Adrenal gland (tissue), 12 donors: ENCODE measurements around the gene FAM20A. TPM values are rescaled to one million over a fixed set of nuclear protein-coding genes. Genes with fewer than 3 reads are reported as not detected.

ENCODE experiments used
- DNase-seq, 7 donors: peaks; one replicate each; pipeline ENCODE4 v3.0.0-alpha.2; 2019 to 2020
- H3K27ac ChIP-seq, 5 donors: fragments of 200-600 bp; sonication (generic) in 4 of 5; 1 replicate in 3 of 5; 2 replicates in 2 of 5; pipeline versions ENCODE4 v1.5.1 to v1.8.0; 2016 to 2020; ENCODE audit warnings: mild to moderate bottlenecking in 1 of 5
- H3K27me3 ChIP-seq: fragments of 200-600 bp; 2 replicates; pipeline ENCODE4 v1.8.0; 2021
- H3K36me3 ChIP-seq, 2 donors: fragments of 200-600 bp; replicated peaks in 1 of 2; 1 replicate in 1 of 2; 2 replicates in 1 of 2; pipeline versions ENCODE4 v1.5.1 to v1.8.0; 2018 to 2022
- H3K4me1 ChIP-seq, 2 donors: fragments of 200-600 bp; replicated peaks in 1 of 2; 1 replicate in 1 of 2; 2 replicates in 1 of 2; pipeline versions ENCODE4 v1.5.1 to v1.8.0; 2018 to 2021
- H3K4me3 ChIP-seq, 4 donors: fragments of 200-600 bp; sonication (generic) in 3 of 4; one replicate each; pipeline ENCODE4 v1.5.1; 2016 to 2018
- H3K9me3 ChIP-seq, 3 donors: fragments of 200-600 bp; sonication (generic) in 1 of 3; replicated peaks in 1 of 3; 1 replicate in 2 of 3; 2 replicates in 1 of 3; pipeline versions ENCODE4 v1.5.1 to v1.8.0; 2016 to 2021
- CTCF ChIP-seq, 6 experiments: fragments of 450-650 bp in 4 of 6; fragments of 200-600 bp in 2 of 6; sonication (generic) in 1 of 6; IDR thresholded peaks; 1 replicate in 5 of 6; 2 replicates in 1 of 6; pipeline versions ENCODE4 v1.5.1 to v1.8.0; 2016 to 2021; ENCODE audit warnings: antibody characterized with exemption in 6 of 6, mild to moderate bottlenecking in 2 of 6, moderate library complexity in 1 of 6
- POLR2A ChIP-seq, 2 donors: fragments of 450-650 bp; IDR thresholded peaks; one replicate each; pipeline ENCODE4 v1.6.1; 2017; ENCODE audit warnings: antibody characterized with exemption in 2 of 2, mild to moderate bottlenecking in 2 of 2, moderate library complexity in 1 of 2
- WGBS, 4 donors: extraction: QIAGEN DNeasy Blood & Tissue Kit in 2 of 4; methylation state at CpG; one replicate each; pipeline versions ENCODE4 v1.1.5 to v1.1.7; 2013 to 2017; 5-methylcytosine and 5-hydroxymethylcytosine counted together
- intact Hi-C, 2 donors: fragments of 100-400 bp; cut with DNase I; formaldehyde crosslinking; loops; one replicate each; pipeline versions ENCODE4 v1.14.1 to v1.15.0; 2022 to 2023
- polyA plus RNA-seq, 3 donors: library from polyadenylated mRNA; stranded (reverse); fragments of 200-250 nt in 2 of 3; fragments of 350-450 nt in 1 of 3; fragmentation: Illumina TruSeq in 1 of 3; extraction: RNeasy Lipid Tissue Mini Kit (QIAGEN cat#74804) in 1 of 3; gene quantifications; one replicate each; pipeline ENCODE4 v1.2.3, GENCODE V29; 2013 to 2014
- total RNA-seq, 9 donors: library from RNA; depleted of rRNA in 4 of 9; stranded (reverse); fragments of >200 nt in 4 of 9; fragments of 120-200 nt in 1 of 9; fragmentation: NEBNext Ultra II Directional in 1 of 9; extraction: Animal tissue kit (Norgen Biotek cat#: 25700) in 1 of 9; gene quantifications; one replicate each; pipeline versions ENCODE4 v1.1.0 to v1.2.4, GENCODE V29; 2013 to 2023
- donor health status: healthy with polysubstance abuse.
- donor health status: Bipolar disorder and iron deficiency.
- donor health status: DM: yes; HTN: yes; CAD: no.
- donor health status: DM: no; HTN: no; CAD: no.
- donor health status: DM: no; HTN: no; CAD: no.
- donor health status: DM: yes; HTN: yes; CAD: no.

Gene FAM20A
- total and polyA plus RNA-seq, 12 donors: 0.67 to 25.9 (median 8.1) TPM

DNA sequence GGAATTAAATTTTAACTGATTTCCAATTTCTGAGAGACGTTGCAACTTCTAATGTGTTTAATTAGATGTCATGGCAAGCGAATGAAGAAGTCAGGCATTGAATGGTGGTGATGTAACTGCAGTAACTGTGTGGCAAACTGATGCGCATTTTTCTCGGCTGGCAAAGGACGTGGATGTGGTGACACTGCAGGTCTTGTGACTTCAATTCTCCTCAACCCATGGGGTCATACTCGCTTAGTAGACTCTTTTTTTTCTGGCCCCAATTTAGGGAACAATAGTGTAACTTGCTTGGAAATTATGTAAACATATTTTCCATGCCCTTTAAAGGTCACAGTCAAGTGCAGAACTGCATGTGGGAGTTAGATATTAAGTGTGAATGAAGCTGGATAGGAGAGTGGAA is 1.9 kb upstream of the FAM20A start:
- Histone ChIP-seq H3K9me3 (peaks cover 0 to 1% (median 0%) of the 10 kb centered on the region in 3 donors), H3K4me1 (peaks cover 5 to 12% of the 10 kb centered on the region in 2 donors), H3K27ac (peak overlapping the region in 4 of 5 donors; percentile 17 to 86 (median 58)), H3K27me3 (peaks cover 26% of the 10 kb centered on the region), H3K36me3 (no peaks in the 10 kb centered on the region), H3K4me3 (no peak overlapping the region)
- intact Hi-C loops: no loop called here
- WGBS, 4 donors: 71 to 80% (median 76%) methylated on average over 6 of the region's 6 CpGs
- peak in 6 of 7 donors; percentile 23 to 69 (median 58) for DNase-seq
- no peak for TF ChIP-seq POLR2A (IDR thresholded peaks at IDR 0.05)

GRCh38 chr17:68602289-68602688 is 1.1 kb upstream of the FAM20A start:
- H3K27ac ChIP-seq: peak overlapping the region in 4 of 5 donors; percentile 17 to 86 (median 58)
- 69 to 73% (median 71%) methylated on average over 5 of the region's 5 CpGs for WGBS, 4 donors
- H3K4me3 ChIP-seq: no peak overlapping the region
- H3K9me3 ChIP-seq: no peaks in the 10 kb centered on the region
- intact Hi-C loops: no loop called here
- H3K36me3 ChIP-seq: no peaks in the 10 kb centered on the region
- peaks cover 5 to 12% of the 10 kb centered on the region in 2 donors for H3K4me1 ChIP-seq
- H3K27me3 ChIP-seq: peaks cover 26% of the 10 kb centered on the region
- TF ChIP-seq POLR2A (IDR thresholded peaks at IDR 0.05) (no peak), CTCF (IDR thresholded peaks at IDR 0.05) (no peak)
- no peak for DNase-seq

DNA sequence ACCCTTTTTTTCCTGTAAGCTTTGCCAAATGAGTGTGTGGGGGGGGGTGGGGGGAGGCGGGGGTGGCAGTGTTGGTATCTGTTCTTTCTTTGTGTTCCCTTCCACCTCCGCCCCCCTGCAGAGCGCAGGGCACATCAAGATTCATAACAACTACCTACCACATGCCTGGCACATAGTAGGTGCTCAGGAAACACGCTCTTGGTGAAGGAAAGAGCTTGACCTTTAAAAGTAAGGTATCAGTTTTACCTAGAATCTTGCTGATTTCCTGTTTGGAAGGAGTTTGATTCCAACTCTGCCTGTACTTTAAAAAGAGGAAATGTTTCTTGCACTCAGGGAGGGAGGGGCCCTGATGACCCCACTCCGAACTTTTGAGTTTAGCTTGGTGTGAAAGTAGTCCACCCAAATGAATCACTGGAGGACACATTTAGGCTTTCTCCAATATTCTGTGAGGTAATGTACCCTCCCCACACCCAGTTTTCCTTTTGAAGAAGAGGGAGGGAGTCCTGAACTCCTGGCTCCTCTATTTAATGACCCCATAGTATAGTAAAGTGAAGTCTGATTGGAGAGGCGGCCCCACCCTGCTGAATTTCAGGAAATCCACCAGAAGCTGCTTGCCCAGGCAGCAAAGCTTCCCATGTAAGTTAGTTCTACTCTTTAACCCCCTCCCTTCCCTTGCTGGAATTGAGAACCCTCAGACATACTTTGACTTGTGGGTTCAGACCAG is 560 bp upstream of the FAM20A start:
- no peak for TF ChIP-seq CTCF (IDR thresholded peaks at IDR 0.05)
- no peak for TF ChIP-seq POLR2A (IDR thresholded peaks at IDR 0.05)

GRCh38 chr17:68600067-68600930 is 868 bp downstream of the FAM20A start:
- 6 to 13% (median 9%) methylated on average over 3 to 88 of the region's 88 CpGs for WGBS, 4 donors
- peaks cover 26% of the 10 kb centered on the region for H3K27me3 ChIP-seq
- H3K27ac ChIP-seq: peak overlapping the region; percentile 9 to 86 (median 54)
- peak overlapping the region in 2 of 4 donors; percentile 44 to 48 for H3K4me3 ChIP-seq
- TF ChIP-seq CTCF (IDR thresholded peaks at IDR 0.05) (no peak), POLR2A (IDR thresholded peaks at IDR 0.05) (no peak)
- H3K36me3 ChIP-seq: no peaks in the 10 kb centered on the region
- intact Hi-C loops: no loop called here
- no peaks in the 10 kb centered on the region for H3K9me3 ChIP-seq
- no peak for DNase-seq
- peaks cover 5 to 12% of the 10 kb centered on the region in 2 donors for H3K4me1 ChIP-seq

More for the DNA sequence above, 560 bp upstream of the FAM20A start:
- WGBS, 4 donors: 44 to 62% (median 50%) methylated on average over 6 of the region's 6 CpGs
- Histone ChIP-seq H3K27me3 (peaks cover 26% of the 10 kb centered on the region), H3K36me3 (no peaks in the 10 kb centered on the region), H3K9me3 (no peaks in the 10 kb centered on the region), H3K4me3 (peak overlapping the region in 1 of 4 donors; percentile 48), H3K4me1 (peaks cover 5 to 12% of the 10 kb centered on the region in 2 donors), H3K27ac (peak overlapping the region in 4 of 5 donors; percentile 41 to 86 (median 62))
- peak in 2 of 7 donors; percentile 37 to 45 for DNase-seq
- intact Hi-C loops: no loop called here
